Caki2 (cell line): ENCODE measurements around the gene MAP4K1. TPM values are rescaled to one million over a fixed set of nuclear protein-coding genes. Genes with fewer than 3 reads are reported as not detected.

Experiments
- DNase-seq: peaks from one replicate; pipeline ENCODE4 v3.0.0-alpha.2; 2015; ENCODE audit warnings: low read depth
- in situ Hi-C: cut with HindIII; loops from 2 replicates; pipeline ENCODE4 v1.10.0; 2016; ENCODE audit warnings: low sequenced_read_pairs, low pct_unique_long_range_greater_than_20kb, mixed read lengths
- total RNA-seq: library from RNA; depleted of rRNA; stranded (reverse); fragments of >200 nt; shearing (Covaris generic); gene quantifications from 2 replicates; pipeline ENCODE4 v1.2.3, GENCODE V29; 2014; ENCODE audit warnings: low replicate concordance; rRNA removed

The MAP4K1 gene
- 1.3 and 1.6 TPM in 2 replicates for total RNA-seq

DNA sequence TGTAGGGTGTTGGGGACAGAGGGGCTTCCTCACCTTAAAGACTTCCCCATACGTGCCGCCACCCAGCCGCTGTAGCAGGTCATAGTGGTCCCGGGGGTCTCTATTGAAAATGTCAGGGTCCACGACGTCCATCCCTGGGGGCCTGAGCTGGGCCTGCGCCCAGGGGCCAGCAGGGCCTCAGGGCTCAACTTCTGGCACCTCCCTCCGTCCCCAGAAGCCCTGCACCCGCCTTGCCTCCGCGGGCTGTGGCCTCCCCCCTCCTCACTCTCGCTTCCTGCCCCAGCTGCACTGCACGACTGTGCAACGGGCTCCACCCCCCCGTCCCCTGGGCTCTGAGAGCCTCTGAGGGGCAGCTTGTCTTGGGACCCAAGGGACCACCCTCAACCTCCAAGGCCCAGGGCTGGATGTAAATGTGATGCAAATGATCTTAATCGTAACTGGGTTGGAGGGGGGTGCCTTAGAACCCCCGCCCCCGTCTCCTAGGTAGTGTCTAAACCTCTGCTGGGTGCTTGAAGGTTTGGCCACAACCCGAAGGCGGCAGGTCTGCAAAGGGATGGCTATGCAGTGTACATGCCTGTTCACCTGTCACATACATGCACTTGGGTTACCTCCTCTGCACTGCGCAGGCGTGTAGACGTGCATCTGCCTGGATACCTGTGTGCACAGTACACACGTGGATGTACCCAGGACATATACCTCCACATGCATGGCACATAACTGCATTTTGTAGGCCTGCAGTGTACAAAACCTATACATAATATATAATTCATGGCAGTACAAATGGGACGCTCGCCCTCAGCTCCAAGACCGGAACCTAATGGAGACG is at the start of gene MAP4K1:
MAP4K1 (minus strand) TSS at position 190 of the 826 bp plus-strand sequence; CDS start at position 132, 58 bp downstream.
- DNase-seq = no peak
- in situ Hi-C loops = no loop called here

DNA sequence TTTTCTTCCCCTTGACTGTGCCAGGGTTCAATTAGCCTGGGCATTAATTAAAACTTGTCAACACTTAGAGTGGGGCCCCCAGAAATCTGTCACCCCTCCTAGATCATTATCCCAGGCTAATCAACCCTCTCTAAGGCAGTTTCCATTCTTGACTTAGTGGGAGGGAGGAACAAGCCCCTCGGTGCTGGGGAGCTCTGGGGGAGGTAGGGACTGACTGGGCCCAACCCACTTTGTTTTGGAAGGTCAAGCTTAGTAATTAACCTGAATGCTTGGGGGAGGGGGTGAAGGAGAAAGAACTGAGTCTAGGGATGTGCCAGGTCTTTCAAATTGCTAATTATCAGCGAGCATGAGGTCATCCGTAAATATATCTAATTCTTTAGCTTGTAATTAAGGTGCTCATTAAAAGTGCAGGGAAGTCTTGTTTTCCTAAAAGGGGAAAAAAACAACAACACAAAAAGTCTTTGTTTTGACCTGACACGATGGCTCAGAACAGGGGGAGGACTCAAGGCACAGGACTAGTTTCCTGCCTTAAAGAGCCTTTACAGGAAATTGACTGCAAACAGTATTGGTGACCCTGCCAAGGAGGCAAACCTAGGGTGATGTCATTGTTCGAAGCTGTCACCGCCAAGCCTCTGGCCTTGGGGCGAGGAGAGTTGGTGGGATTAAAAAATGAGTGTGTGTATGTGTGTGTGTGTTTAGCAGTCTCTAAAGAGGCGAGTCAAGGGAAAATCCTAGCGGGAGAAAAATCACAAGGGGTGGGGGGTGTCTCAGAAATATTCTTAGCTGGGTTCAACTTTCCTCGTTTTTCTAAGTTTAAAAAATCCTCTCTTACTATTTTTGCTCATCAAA is 49.1 kb upstream of the MAP4K1 start:
- DNase-seq = peak; percentile 64
- in situ Hi-C loops = no loop called here

DNA sequence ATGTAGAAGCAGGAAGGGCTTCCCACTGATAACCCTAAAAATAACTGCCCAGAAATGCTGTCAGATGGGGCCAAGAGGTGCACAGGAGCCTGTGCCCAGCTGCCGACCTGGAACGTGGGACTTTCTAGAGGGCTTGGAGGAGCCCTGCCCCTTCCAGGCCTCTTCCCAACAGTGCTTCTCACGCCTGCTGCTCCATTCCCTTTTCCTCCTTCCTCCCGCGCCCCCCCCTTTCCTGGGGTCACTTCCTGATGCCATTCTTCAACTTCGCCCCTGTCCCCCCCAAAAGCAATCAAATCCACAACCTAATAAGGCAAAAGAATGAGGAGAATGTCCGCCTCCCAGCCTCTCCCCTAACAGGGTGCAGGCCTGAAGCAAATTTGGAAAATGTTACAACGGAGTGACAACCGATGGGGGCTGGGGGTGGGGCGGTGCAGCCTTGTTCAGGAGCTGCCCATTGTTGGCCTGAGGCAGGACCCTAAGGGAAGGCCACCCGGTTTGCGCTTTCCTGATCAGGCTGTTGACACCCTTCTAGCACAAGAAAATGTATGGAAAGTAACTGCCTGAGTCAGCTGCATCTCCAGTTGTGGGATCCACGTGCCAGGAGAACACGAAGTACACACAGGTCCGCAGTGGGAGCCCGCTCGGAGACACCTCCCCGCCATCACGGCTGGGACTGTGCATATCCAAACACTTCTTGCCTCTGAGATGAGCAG is 48.4 kb upstream of the MAP4K1 start:
- DNase-seq = peak; percentile 67
- in situ Hi-C loops = no loop called here

DNA sequence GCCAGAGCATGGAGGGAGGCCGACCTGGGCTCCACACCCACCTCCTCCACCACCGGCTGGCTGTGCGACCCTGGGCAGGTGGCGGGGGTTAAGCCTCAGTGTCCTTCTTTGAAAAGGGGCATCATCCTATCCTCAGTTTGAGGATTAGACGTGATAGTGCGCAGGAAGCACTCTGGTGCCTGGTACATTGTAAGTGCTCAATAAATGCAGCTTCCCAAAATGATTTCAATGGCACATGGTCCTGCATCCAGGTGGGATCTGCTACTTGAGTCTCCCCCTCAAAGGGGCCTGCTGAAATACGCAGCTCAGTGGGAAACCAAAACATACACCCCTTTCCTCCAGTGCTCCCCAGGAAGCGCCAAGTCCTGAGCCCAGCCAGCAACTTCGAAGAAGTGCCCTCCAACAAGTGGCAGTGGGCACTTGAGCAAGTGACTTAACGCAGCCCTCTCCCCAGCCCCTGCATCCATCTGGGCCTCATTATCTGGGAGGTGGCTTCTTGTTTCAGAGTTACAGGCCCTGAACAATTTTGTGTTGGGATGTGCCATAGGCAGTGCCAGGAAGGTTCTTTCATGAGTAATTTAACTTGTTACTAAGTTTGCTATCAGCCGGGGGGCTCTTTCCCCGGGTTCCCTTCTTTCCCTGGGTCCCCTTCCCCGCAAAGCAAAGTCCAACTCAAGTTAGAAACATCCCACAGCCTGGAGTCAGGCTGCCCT is 47.6 kb upstream of the MAP4K1 start:
- no peak for DNase-seq
- in situ Hi-C loops = no loop called here

DNA sequence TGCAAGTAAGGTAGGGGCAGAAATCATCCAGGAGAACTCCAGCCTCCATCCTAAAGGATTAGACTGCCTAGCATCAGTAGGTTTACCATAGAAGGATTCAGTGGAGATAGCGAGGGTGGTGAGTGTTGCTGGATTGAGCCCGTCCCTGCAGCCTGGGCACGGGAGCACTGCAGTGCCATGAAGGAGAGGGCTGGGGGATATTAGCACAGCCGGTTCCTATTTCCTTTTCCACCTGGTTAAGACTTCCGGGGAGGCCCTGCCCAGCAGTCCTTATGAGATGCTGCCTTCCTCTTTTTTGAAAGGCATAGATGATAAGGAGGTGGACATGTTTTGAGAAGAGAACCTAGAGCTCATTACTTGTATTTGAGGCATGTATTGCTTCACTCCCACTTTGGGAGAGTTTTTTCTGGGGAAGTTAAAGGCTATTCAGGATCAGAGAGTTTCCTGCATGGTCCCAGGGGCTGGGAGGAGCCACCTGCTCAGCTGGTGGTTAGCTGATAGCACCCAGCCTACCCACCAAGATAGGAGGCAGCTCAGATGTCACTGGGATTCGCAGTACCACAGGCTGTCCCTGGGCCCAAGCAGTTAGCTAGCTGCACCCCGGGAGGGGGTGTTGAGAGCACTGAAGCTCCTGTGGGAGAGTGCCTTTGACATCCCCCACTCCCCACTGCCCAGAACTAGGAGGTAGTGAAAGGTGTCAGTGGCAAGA is 46.9 kb upstream of the MAP4K1 start:
- DNase-seq = no peak
- in situ Hi-C loops = no loop called here

DNA sequence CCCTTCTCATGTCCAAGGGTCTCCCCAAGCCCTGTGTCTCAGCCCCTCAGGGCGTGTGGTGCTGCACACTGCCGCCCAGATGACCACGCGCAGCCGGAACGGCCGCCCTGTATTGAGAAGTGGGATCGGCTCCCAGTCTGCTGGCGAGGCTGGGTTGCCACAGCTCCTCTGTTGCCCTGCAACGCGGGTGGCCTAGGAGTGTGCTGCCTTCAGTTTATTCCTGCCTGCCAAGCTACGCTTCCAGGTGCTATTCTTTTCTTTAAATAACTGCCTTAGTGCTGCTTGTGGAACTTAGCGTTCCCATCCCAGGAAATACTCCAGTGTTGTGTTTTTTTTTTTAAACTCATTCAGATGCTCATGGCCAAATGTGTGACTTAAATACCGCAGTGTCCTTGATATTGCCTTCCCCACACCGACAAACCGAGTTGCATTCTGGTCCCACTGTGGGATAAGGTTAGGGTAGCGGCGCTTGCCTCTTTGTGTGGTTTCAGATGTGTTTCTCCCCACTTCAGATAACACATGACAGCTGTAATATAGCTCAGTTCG is 46.3 kb upstream of the MAP4K1 start:
- no peak for DNase-seq
- in situ Hi-C loops = no loop called here

DNA sequence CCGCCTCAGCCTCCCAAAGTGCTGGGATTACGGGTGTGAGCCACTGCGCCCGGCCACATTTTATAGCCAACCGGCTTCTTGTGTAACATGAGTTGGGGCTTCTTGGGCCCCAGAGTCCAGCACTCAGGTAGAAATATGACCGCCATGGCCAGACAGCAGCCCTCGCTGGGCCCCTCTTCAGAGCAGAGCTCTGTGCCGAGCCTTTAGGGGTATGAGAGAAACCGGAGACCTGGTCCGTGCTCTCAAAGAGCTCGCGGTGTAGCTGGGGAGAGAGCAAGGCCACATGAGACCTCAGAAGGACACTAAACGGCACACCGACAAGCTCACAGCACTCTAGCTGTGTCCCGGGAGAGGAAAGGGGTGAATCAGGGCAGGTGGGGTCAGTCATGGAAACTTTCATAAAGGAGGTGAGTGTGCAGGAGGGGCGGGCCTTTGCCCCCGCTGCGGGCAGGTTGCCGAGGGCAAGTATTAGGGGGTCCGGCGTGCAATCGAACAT is 45.5 kb upstream of the MAP4K1 start:
- in situ Hi-C loops = no loop called here
- DNase-seq = no peak

DNA sequence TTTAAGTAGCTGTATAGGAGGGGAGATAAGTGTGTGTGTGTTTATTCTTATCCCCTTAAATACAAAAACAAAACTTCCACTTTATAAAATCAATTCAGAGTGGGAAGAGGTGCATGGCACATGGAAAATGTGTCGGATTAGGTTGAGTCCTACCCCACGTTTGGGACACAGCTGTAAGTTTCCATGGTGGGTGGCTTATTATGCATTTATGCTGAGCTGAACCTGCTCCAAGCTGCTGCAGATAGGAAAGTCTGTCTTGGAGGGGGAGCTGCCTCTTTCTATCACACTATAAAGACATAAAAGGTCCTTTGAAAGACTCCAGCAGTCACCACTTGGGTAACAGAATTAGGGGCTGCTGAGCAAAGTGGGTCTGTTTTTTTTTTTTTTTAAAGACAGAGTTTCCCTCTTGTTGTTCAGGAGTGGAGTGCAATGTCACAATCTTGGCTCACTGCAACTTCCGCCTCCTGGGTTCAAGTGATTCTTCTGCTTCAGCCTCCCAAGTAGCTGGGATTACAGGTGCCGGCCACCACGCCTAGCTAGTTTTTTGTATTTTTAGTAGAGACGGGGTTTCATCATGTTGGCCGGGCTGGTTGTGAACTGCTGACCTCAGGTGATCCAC is 44.9 kb upstream of the MAP4K1 start:
- DNase-seq = no peak
- in situ Hi-C loops = no loop called here

DNA sequence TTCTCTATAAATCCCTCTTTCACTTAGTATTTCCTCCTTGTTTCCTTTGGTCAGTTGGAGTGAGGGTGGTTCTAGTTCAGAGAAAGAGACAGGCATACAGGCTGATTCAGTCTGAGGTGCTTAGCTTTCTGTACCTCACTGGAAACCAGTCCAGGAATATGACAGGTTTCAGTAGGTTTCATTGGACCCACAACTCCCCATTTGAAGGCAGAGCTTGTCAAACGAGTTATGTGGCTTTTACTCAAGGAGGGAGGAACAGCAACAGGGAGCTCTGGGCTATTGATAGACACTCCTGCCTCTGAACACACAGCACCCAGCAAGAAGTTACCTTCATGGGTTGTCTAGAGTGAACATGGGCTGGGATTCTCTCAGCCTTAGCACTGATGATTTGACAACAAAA is 44.2 kb upstream of the MAP4K1 start:
- no peak for DNase-seq
- in situ Hi-C loops = no loop called here

DNA sequence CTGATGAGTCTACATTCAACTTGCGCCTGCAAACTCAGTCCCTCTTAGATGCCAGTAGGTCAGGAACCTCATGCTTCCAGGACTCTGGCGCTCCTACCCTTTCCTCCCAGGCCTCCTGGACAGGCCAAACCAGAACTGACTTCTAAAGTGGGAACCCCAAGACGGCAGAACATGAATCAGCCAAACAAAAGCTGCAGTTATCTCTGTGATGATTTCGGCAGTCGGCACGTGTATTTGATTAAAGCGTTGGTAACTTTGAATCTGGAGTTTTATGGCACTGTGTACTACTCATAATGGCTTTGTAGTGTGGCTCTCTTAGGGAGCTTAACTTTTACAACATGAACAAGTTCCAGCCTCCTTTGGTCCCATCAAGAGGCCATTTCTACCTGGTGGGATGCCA is 43.4 kb upstream of the MAP4K1 start:
- DNase-seq = no peak
- in situ Hi-C loops = no loop called here

DNA sequence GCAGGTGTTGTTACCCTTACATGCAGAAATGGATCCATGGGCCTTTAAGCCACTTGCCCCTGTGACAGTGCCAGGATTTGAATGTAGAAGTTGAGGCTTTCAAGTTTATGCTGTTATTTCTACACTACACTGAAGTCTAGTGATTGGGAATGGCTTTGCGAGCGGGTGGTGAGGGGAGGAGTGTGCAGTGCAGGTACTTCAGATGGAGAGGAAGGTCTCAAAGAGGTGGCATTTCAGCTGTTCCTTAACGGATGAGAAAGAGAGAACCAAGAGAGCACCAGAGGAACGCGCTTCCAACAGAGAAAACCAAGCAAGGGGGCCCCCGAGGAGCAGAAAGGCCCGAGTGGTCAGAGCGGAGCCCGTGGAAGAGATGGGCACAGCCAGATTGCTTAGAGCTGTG is 43.0 kb upstream of the MAP4K1 start:
- in situ Hi-C loops = no loop called here

DNA sequence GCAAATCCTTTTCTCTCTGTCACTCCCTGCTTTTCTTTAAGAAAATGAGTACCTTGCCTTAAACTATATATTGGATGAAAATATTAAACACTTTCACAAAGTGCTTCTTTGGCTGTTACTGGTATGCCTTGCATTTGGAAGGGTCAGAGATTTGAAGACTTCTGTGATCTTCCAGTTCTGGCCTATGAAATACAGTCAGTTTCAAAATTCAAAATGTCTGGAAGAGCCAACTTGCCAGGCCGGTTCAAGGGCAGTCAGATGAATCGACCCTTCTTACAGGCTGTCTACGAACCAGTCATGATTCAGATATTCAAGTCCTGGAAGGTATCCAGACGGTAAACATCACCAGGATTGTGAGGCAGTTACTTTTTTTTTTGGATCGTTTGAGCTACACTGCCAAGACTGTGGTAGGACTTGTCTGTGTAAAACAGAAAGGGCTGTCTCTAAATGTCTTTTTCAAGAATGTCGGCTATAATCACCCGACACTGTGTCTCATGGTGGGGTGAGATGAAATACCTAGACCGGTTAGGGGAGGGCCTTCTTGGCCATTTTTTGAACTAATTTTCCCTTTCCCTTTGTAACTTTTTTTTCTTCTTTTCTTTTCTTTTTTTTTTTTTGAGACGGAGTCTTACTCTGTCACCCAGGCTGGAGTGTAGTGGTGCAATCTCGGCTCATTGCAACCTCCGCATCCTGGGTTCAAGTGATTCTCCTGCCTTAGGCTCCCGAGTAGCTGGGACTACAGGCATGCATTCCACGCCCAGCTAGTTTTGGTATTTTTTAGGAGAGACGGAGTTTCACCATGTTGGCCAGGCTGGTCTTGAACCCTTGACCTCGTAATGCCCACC is 40.9 kb upstream of the MAP4K1 start:
- peak; percentile 97 for DNase-seq
- in situ Hi-C loops = no loop called here

More for the DNA sequence above, 43.0 kb upstream of the MAP4K1 start:
- DNase-seq = no peak

DNA sequence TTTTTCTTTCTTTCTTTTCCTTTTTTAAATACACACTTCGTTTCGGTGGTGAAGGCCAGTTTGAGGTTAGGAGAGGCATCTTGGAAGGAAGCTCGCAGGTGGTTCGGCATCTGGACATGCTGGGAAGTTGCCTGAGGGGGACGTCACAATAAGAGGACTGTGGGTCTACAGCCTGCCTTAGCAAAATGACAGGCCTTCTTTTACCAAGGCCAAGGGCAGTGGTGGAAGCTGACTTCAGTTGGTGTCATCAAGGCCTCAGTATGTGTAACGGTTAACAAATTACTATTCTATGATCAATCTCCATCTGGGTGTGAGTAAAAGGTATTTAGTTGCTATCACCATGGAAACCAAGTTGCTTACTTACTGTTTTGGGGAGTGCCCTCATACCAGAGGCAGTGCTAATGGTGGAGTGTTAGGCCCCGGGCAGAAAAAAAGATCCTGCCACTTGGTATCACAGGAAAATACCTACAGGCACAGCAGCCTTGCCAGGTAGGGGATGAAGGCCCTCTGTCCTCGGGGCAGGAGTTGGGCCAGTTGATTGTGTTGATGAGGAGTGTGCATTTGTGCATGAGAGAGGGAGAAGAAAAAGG is 40.0 kb upstream of the MAP4K1 start:
- in situ Hi-C loops = no loop called here

DNA sequence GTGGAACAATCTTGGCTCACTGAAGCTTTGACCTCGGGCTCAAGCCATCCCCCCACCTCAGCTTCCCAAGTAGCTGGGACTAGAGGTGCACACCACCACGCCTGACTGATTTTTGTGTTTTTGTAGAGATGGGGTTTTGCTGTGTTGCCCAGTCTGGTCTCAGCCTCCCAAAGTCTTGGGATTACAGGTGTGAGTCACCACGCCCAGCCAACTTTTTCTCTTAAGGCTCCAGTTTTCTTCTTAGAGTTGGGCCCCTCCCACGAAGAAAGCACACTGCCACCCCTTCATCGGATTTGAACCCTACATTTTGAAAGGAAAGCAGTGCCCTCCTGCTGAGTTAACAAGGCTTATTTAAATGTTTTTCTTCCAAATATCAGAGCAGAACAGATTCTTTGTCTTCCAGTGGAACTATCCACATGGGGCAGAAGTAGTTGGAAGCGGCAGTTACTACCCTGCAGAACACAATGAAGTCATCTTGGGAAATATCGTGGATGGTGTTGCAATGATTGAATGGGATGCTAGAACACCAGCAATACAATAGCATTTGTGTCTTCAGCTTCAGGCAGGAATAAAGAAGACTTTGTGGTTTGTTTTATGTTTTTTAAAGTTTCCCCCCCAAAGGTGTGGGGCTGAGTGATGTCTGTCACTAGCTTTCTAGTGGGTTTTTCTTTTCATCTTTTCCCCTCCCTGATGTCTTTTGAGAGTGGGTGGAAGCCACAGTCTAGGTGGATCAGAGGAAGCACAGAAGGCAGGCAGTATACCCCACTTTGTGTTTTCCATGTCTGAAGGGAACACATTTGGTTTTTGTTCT is 38.6 kb upstream of the MAP4K1 start:
- DNase-seq = no peak
- in situ Hi-C loops = no loop called here

More for the DNA sequence above, 40.0 kb upstream of the MAP4K1 start:
- DNase-seq = peak; percentile 92
